Measurements from ENCODE around the gene BAG5.

BAG5 gene

GRCh38 chr14:103538291-103539055 lies 24.0 kb downstream of the BAG5 start:
- DNase-seq (ENCODE audit: low read depth) = no peak
- H3K4me3 ChIP-seq (ENCODE audit: control insufficient read depth, low read depth, low read length) = no peak overlapping the region
- no peak for TF ChIP-seq CTCF (conservative IDR thresholded peaks at IDR 0.05; ENCODE audit: control insufficient read depth, insufficient read depth, low read depth, low read length)

GRCh38 chr14:103537175-103537990 lies 25.1 kb downstream of the BAG5 start:
- H3K4me3 ChIP-seq (ENCODE audit: control insufficient read depth, low read depth, low read length) = no peak overlapping the region
- peak; percentile 74 for DNase-seq (ENCODE audit: low read depth)
- no peak for TF ChIP-seq CTCF (conservative IDR thresholded peaks at IDR 0.05; ENCODE audit: control insufficient read depth, insufficient read depth, low read depth, low read length)

DNA sequence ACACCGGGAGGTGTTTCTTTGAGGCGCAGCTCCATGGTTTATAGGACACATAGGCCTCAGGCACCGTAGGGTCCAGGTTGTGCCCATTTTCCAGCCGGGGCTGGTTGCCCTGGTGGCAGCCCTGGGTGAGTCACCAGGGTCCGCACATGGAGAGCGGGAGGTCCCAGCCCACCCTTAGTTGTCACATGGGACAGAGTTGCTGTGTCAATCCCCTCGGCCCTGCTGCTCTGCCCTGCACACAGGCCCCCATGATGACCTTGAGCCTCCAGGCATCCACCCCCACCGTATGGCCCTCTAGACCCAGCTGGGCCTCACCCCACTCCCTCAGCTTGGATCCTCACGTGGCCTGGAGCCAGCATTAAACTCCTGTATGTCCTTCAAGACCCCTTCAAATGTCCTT lies 25.8 kb downstream of the BAG5 start:
- no peak for DNase-seq (ENCODE audit: low read depth)
- H3K4me3 ChIP-seq (ENCODE audit: control insufficient read depth, low read depth, low read length) = no peak overlapping the region
- TF ChIP-seq CTCF (conservative IDR thresholded peaks at IDR 0.05; ENCODE audit: control insufficient read depth, insufficient read depth, low read depth, low read length) = no peak

DNA sequence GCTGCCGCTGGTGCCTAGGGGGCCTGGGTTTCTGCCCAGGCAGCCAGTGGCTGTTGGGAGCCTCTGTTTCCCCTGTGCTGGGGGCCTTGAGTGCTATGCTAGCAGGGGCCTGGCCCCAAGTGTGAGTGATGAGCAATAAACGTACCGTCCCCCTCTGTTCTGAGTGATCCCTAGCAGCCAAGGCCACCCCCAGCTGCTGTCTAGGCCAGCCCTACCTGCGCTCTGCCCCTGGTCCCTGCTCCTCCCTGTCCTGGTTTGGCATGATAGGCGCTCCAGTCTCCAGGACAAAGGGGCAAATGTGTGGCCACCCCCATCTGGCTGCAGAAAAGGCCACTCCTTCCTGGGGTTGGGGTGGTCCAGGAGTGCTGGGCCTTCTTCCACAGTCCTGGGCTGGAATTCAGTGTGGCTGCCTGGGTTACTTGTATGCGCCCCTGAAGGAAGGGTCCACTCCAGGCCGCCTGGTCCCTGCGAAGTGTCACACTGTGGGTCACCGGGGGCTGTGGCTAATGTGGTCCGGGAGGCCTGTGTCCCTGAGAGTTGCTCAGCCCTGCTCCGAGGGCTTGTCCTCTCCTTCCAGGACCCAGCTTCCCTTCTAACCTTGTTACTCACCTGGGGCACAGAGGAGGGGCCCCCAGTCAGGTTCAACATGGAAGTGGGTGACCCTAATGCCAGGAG lies 26.4 kb downstream of the BAG5 start:
- no peak overlapping the region for H3K4me3 ChIP-seq (ENCODE audit: control insufficient read depth, low read depth, low read length)
- no peak for DNase-seq (ENCODE audit: low read depth)
- TF ChIP-seq CTCF (conservative IDR thresholded peaks at IDR 0.05; ENCODE audit: control insufficient read depth, insufficient read depth, low read depth, low read length) = no peak

GRCh38 chr14:103535081-103535890 lies 27.2 kb downstream of the BAG5 start:
- TF ChIP-seq CTCF (conservative IDR thresholded peaks at IDR 0.05; ENCODE audit: control insufficient read depth, insufficient read depth, low read depth, low read length) = no peak
- H3K4me3 ChIP-seq (ENCODE audit: control insufficient read depth, low read depth, low read length) = no peak overlapping the region
- DNase-seq (ENCODE audit: low read depth) = no peak

- no peak for DNase-seq (ENCODE audit: low read depth)
- no peak overlapping the region for H3K4me3 ChIP-seq (ENCODE audit: control insufficient read depth, low read depth, low read length)
- no peak for TF ChIP-seq CTCF (conservative IDR thresholded peaks at IDR 0.05; ENCODE audit: control insufficient read depth, insufficient read depth, low read depth, low read length)
Observed at GRCh38 chr14:103534576-103535061, 27.8 kb downstream of the BAG5 start.

Data from fibroblast of mammary gland (primary cell).